Neural cell (in vitro differentiated cells): Measurements from ENCODE around the gene PROCA1.

Experiments used
- EP300 ChIP-seq: fragments of 450-650 bp; conservative IDR thresholded peaks from 2 replicates; pipeline ENCODE4 v1.6.1; 2014; ENCODE audit warnings: antibody characterized with exemption, mild to moderate bottlenecking, moderate library complexity; ENCODE audit not compliant: poor library complexity, severe bottlenecking
- EZH2 ChIP-seq: fragments of 200-600, 300-800 bp; shearing (Covaris generic), sonication (generic); IDR thresholded peaks from 2 replicates; pipeline ENCODE4 v1.6.1; 2014; ENCODE audit warnings: antibody characterized with exemption, low read length, borderline replicate concordance, mild to moderate bottlenecking; ENCODE audit not compliant: insufficient read depth, poor library complexity, severe bottlenecking
- MXI1 ChIP-seq: fragments of 450-650 bp; conservative IDR thresholded peaks from 2 replicates; pipeline ENCODE4 v1.6.1; 2014; ENCODE audit warnings: antibody characterized with exemption, mild to moderate bottlenecking; ENCODE audit not compliant: poor library complexity, severe bottlenecking
- POLR2AphosphoS5 ChIP-seq: IDR thresholded peaks from 2 replicates; pipeline ENCODE4 v1.6.1; 2012
- RAD21 ChIP-seq: fragments of 450-650 bp; conservative IDR thresholded peaks from 2 replicates; pipeline ENCODE4 v1.6.1; 2014; ENCODE audit warnings: antibody characterized with exemption, mild to moderate bottlenecking, moderate library complexity
- TAF1 ChIP-seq: IDR thresholded peaks from 2 replicates; pipeline ENCODE4 v1.6.1; 2012; ENCODE audit warnings: low read depth
- TF ChIP-seq, protein P1 (sequence below): fragments of 450-650 bp; IDR thresholded peaks from 2 replicates; pipeline ENCODE4 v1.5.1; 2014; ENCODE audit warnings: antibody characterized with exemption, mild to moderate bottlenecking, moderate library complexity; ENCODE audit not compliant: poor library complexity, severe bottlenecking
- TF ChIP-seq, protein P2 (sequence below): IDR thresholded peaks from 2 replicates; pipeline ENCODE4 v1.6.1; 2012; ENCODE audit warnings: borderline replicate concordance

DNA sequence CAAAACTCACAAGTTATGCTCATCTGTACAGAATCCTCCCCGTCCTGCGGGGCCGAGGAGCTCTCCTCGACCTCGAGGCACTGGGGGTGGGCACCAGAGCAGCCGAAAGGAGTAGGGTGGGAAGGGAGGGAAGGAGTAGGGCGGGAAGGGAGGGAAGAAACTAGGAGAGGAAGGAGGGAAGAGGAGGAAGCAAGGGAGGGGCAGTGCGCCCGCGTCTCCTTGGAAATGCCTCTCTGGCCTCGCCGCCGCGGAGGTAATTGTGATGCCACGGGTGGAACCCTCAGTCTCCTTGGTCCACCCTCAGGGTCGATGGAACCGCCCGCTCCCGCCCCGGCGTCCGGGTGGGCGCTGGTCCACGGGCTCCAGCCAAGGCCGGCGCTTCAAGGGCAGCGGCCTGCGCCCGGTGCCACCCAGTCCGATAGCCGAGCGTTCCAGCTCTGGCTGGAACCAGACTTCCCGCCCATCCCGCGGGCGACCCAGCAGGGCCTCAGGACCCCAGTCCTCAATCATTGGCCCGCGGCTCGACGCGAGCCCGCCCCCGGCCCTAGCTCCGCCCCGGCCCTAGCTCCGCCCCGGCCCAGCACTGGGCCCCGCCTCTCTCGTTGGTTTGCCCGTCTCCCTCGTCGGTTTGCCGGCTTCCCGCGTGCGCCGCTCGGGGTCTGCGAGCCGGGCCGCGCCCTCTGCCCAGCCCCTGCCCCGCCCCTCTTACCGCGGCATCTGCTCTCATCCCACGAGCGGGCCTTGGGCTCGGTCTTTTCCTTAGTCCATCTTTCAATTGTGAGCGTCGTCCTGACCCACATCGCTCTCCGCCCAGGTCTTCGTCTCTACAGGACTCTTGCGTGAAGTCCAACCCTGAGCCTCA is 596 bp downstream of the PROCA1 start:
- TF ChIP-seq, protein P1, sequence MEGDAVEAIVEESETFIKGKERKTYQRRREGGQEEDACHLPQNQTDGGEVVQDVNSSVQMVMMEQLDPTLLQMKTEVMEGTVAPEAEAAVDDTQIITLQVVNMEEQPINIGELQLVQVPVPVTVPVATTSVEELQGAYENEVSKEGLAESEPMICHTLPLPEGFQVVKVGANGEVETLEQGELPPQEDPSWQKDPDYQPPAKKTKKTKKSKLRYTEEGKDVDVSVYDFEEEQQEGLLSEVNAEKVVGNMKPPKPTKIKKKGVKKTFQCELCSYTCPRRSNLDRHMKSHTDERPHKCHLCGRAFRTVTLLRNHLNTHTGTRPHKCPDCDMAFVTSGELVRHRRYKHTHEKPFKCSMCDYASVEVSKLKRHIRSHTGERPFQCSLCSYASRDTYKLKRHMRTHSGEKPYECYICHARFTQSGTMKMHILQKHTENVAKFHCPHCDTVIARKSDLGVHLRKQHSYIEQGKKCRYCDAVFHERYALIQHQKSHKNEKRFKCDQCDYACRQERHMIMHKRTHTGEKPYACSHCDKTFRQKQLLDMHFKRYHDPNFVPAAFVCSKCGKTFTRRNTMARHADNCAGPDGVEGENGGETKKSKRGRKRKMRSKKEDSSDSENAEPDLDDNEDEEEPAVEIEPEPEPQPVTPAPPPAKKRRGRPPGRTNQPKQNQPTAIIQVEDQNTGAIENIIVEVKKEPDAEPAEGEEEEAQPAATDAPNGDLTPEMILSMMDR = no peak
- no peak for TF ChIP-seq RAD21
- TF ChIP-seq EZH2 = no peak
- TF ChIP-seq POLR2AphosphoS5 = peak; percentile 85
- no peak for TF ChIP-seq EP300
- TF ChIP-seq, protein P2, sequence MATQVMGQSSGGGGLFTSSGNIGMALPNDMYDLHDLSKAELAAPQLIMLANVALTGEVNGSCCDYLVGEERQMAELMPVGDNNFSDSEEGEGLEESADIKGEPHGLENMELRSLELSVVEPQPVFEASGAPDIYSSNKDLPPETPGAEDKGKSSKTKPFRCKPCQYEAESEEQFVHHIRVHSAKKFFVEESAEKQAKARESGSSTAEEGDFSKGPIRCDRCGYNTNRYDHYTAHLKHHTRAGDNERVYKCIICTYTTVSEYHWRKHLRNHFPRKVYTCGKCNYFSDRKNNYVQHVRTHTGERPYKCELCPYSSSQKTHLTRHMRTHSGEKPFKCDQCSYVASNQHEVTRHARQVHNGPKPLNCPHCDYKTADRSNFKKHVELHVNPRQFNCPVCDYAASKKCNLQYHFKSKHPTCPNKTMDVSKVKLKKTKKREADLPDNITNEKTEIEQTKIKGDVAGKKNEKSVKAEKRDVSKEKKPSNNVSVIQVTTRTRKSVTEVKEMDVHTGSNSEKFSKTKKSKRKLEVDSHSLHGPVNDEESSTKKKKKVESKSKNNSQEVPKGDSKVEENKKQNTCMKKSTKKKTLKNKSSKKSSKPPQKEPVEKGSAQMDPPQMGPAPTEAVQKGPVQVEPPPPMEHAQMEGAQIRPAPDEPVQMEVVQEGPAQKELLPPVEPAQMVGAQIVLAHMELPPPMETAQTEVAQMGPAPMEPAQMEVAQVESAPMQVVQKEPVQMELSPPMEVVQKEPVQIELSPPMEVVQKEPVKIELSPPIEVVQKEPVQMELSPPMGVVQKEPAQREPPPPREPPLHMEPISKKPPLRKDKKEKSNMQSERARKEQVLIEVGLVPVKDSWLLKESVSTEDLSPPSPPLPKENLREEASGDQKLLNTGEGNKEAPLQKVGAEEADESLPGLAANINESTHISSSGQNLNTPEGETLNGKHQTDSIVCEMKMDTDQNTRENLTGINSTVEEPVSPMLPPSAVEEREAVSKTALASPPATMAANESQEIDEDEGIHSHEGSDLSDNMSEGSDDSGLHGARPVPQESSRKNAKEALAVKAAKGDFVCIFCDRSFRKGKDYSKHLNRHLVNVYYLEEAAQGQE = peak; percentile 63
- TF ChIP-seq TAF1 = peak; percentile 50
- peak; percentile 67 for TF ChIP-seq MXI1
